ENCODE measurements around the gene FANCM.

DNA sequence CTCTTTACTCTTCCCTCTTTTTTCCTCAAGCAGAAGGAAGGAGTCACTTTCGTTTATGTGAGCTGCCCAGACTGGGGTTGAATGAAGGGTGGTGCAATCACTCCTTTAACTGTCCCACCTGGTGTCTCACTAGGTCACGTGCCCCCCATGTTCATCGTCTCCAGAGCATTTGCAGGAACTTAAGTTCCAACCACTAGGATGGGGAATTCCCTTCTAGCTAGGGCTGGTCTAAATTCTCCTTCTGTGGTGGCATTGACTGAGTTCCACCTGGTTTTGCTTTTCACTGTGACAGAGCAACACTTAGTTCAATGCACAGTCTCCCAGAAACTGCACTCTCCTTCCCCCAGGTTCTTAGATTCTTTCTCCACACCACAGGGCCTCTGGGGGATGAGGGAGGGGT, 9.5 kb downstream of the FANCM start:
- TF ChIP-seq, protein P1, sequence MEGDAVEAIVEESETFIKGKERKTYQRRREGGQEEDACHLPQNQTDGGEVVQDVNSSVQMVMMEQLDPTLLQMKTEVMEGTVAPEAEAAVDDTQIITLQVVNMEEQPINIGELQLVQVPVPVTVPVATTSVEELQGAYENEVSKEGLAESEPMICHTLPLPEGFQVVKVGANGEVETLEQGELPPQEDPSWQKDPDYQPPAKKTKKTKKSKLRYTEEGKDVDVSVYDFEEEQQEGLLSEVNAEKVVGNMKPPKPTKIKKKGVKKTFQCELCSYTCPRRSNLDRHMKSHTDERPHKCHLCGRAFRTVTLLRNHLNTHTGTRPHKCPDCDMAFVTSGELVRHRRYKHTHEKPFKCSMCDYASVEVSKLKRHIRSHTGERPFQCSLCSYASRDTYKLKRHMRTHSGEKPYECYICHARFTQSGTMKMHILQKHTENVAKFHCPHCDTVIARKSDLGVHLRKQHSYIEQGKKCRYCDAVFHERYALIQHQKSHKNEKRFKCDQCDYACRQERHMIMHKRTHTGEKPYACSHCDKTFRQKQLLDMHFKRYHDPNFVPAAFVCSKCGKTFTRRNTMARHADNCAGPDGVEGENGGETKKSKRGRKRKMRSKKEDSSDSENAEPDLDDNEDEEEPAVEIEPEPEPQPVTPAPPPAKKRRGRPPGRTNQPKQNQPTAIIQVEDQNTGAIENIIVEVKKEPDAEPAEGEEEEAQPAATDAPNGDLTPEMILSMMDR (IDR thresholded peaks at IDR 0.05), result no peak
- TF ChIP-seq POLR2A (IDR thresholded peaks at IDR 0.05), result no peak
